ENCODE results near the gene KCTD16.

- TF ChIP-seq CTCF (IDR thresholded peaks at IDR 0.05; ENCODE audit: insufficient read depth, low read depth, low read length) (no peak), EZH2 (IDR thresholded peaks at IDR 0.05; ENCODE audit: insufficient read depth, low read length) (no peak)
These were observed 29.1 kb upstream of the KCTD16 start for GRCh38 chr5:144141585-144141984.
